HG02623 (cell line): ENCODE measurements around the gene PDE11A.

Experiments used
- ATAC-seq: cut with Tn5 transposase; IDR thresholded peaks from one replicate; pipeline ENCODE4 v1.9.1; 2021; ENCODE audit warnings: moderate library complexity; ENCODE audit not compliant: unreplicated experiment

PDE11A gene

DNA sequence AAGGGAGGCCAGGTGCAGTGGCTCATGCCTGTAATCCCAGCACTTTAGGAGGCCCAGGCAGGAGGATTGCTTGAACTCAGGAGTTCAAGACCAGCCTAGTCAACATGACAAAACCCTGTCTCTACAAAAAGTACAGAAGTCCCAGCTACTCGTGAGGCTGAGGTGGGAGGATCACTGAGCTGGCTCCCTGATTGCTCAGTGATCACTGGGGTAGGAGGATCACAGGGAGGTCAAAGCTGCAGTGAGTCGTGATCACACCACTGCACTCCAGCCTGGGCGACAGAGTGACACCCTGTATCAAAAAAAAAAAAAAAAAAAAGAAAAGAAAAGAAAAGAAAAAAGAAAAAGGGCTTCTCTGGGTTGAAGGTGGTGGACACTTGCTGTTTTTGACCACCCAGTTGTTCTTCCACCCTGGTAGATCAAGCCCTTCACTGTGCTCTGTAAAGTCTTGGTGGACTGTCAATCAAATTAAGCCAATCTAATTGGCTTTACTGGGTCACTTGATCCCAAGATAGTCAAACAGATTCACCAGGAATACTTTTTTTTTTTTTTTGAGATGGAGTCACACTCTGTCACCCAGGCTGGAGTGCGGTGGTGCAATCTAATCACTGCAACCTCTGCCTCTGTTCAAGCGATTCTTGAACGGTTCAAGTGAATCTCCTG is 488.4 kb downstream of the PDE11A start:
- no peak for ATAC-seq

DNA sequence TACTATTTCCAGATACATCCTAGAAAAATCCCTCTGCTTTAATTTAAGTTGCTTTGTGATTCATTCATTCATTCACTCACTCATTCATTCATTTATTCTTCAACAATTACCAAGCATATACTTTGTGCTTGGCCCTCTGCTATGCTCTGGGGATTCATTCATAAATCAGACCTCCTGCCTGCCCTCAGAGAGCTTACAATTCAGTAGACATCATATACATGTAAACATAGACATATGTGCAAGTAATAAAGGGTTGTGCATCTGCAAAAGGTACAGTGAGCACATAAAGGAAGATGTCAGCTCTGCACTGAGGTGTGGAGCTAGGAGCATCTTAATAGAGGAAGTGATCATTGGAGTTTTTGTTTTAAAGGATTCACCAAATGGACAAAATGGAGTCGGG is 490.6 kb downstream of the PDE11A start:
- no peak for ATAC-seq

DNA sequence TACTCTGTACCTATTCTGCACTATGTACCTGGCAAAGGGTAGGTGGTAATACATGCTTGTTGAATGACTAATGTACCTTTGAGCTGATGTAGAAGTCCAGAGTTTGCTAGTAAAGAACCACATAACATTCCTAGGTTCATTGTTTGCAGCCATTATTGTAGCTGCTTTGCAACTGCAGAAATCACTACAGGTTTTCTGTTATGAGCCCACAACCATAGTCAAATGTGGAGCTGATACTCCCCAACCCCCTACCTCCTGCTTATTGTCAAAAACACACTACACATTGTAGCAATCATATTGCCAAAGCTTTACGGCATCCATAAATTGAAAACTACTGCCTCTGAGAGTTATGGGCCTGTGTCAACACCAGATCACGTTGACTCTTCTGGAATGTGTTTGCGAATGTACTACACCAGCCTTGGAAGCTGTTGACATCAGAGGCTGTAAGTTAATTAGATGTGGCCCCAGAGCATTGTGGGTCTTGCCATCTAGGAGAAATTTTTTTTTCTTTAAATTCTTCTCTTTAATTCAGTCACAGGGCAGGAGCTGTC is 493.0 kb downstream of the PDE11A start:
- ATAC-seq, result no peak

DNA sequence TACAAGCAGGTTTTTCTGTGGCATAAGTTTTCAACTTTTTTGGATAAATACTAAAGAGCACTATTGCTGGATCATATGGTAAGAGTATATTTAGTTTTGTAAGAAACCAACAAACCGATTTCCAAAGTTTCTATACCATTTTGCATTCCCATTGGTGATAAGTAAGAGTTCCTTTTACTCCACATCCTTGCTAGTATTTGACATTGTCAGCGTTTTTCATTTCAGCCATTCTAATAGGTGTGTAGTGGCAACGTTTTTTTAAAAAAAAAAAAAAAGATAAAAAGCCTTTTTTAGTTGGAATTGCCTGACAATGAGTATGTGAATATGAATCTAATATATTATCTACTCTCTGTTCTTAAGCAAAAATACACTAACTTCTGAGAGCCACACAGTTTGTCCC is 494.1 kb downstream of the PDE11A start:
- ATAC-seq, result no peak

DNA sequence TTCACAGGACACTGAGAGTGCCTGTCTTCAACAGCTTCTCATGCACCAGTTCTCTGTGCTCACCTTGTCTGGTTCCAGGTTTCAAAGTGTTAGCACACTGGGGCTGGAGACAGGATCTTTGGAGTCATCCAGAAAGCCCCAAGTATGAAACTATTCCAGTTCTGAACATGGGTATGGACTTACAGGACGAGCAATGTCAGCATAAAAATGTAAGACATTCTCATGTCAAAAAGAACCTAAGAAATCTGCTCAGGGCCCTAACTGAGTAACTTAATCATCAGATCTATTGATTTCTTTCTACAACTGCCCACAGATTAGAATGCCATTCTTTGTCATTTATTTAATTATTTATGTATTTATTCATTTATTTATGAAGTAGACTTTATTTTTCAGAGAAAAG is 495.5 kb downstream of the PDE11A start:
- no peak for ATAC-seq

DNA sequence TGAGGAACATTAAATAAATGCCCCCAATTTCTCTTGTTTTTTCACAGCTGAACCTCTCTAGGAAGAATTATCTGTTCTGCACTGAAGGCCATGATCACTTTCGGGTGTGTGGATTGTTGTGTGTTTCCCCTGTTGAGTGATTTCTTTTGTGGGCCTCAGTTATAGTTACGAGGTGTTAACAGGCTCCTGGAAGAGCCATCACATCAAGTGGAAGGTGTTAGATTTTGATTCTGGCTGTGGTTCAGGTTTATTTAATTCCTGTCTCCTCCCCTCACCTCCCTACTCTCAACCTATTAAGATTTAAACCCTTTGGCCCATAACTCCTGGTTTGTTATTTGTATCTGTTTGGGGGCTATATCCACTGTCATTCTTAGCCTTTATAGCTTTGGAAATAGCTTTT is 497.2 kb downstream of the PDE11A start:
- no peak for ATAC-seq

DNA sequence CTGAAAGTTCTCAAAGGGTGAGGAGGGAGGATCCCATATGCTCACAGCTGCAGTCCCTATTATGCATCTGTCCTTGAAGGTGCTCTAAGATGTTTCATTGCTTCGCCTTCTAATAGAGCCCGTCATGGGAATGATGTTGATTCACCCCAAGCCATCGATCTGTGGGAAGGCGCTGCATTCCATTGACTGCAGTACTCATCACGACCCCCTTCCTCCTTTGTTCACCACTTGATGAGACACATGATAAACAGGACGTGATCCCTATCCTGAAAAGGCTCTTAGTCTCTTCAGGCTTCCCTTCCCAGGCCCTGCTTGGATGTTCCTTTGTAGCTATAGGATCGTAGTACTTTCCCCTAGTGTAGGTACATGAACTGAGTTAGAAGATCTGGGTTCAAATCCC is 498.2 kb downstream of the PDE11A start:
- no peak for ATAC-seq
